ENCODE results near the gene DNAH17. TPM values are rescaled to one million over a fixed set of nuclear protein-coding genes. Genes with fewer than 3 reads are reported as not detected.

Gene DNAH17
- total and polyA plus RNA-seq, 2 experiments from 2014 or later, result 0.64 TPM; not detected in 1

DNA sequence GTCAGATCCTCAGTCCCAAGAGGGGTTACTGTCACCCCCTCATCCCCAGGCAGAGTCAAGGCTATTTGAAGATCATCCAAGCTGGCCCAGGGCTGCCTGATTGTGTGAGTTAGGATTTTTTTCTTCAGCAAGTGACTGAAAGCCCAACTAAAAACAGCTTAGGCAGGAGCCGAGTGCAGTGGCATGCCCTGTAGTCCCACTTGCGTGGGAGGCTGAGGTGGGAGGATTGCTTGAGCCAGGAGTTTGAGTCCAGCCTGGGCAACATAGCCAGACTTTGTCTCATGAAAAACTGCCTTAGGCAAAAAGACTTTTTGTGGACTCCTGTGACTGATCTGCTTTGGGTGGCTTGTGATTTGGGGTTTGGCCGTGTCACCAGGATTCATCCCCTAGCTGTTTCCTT lies 178.8 kb downstream of the DNAH17 start:
- H3K36me3 ChIP-seq (ENCODE audit: low read depth), result peaks cover 15% of the 10 kb centered on the region; the same call in 1 of the 2 replicates
- H3K4me2 ChIP-seq (ENCODE audit: unreplicated experiment), result no peak overlapping the region
- no peak overlapping the region for H3K4me3 ChIP-seq
- H3F3A ChIP-seq (ENCODE audit: insufficient read depth), result no peaks in the 10 kb centered on the region
- H3K9me2 ChIP-seq (ENCODE audit: insufficient read depth), result no peaks in the 10 kb centered on the region
- WGBS, 2 experiments (ENCODE audit: low coverage in 1 of 2, low lambda C conversion rate in 2 of 2, missing lambda C conversion rate in 2 of 2), result 84 to 86% methylated on average over 3 of the region's 3 CpGs
- H4K20me1 ChIP-seq (ENCODE audit: insufficient read depth), result no peaks in the 10 kb centered on the region
- no peaks in the 10 kb centered on the region for H3K9me3 ChIP-seq (ENCODE audit: low read depth)
- no peak overlapping the region for H3K9ac ChIP-seq
- H3K79me2 ChIP-seq (ENCODE audit: insufficient read depth), result peaks cover 80% of the 10 kb centered on the region
- no peaks in the 10 kb centered on the region; the same call in 1 of the 2 replicates for H3K4me1 ChIP-seq (ENCODE audit: insufficient read depth)
- TF ChIP-seq EZH2 (IDR thresholded peaks at IDR 0.05; ENCODE audit: insufficient read depth, poor library complexity, severe bottlenecking) (no peak), EZH2phosphoT487 (IDR thresholded peaks at IDR 0.05; ENCODE audit: insufficient read depth, low read depth) (no peak)
- H3K27me3 ChIP-seq (replicated peaks; ENCODE audit: insufficient read depth), result no peaks in the 10 kb centered on the region
- in situ Hi-C loops (cut with MboI), result no loop called here
- H3K27ac ChIP-seq, result no peak overlapping the region
- no peak for DNase-seq
- no peak overlapping the region for H2AFZ ChIP-seq

DNA sequence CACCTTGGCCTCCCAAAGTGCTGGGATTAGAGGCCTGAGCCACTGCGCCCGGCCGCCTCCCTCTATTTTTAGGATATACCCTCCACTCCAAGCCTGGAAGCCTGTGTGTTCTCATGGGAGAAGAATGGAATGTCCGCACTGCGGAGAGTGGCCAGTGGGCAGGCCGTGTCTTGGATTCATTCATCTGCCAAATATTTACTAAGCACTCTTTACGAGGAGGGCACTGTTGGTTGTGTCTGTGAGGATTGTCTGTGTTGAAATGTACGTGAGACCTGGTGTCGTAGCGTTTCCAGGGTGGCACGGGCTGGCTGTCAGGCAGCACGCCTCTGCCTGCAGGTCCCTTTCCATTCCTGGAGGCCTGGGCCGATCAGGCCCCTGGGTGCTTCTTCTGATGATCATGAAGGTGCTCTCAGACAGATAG lies 179.5 kb downstream of the DNAH17 start:
- H3K4me3 ChIP-seq, result no peak overlapping the region
- H3F3A ChIP-seq (ENCODE audit: insufficient read depth), result peaks cover 2% of the 10 kb centered on the region; the same call in 1 of the 2 replicates
- H3K9ac ChIP-seq, result no peak overlapping the region
- H2AFZ ChIP-seq, result no peak overlapping the region
- no peak overlapping the region for H3K4me2 ChIP-seq (ENCODE audit: unreplicated experiment)
- no peaks in the 10 kb centered on the region for H3K9me3 ChIP-seq (ENCODE audit: low read depth)
- H3K27ac ChIP-seq, result no peak overlapping the region
- H3K9me2 ChIP-seq (ENCODE audit: insufficient read depth), result no peaks in the 10 kb centered on the region
- in situ Hi-C loops (cut with MboI), result no loop called here
- no peaks in the 10 kb centered on the region for H4K20me1 ChIP-seq (ENCODE audit: insufficient read depth)
- 76 to 79% methylated on average over 13 of the region's 13 CpGs for WGBS, 2 experiments (ENCODE audit: low coverage in 1 of 2, low lambda C conversion rate in 2 of 2, missing lambda C conversion rate in 2 of 2)
- peaks cover 15% of the 10 kb centered on the region; the same call in 1 of the 2 replicates for H3K36me3 ChIP-seq (ENCODE audit: low read depth)
- no peaks in the 10 kb centered on the region for H3K27me3 ChIP-seq (replicated peaks; ENCODE audit: insufficient read depth)
- H3K4me1 ChIP-seq (ENCODE audit: insufficient read depth), result peaks cover 1% of the 10 kb centered on the region; the same call in 1 of the 2 replicates
- H3K79me2 ChIP-seq (ENCODE audit: insufficient read depth), result peaks cover 81% of the 10 kb centered on the region
- no peak for TF ChIP-seq EZH2 (IDR thresholded peaks at IDR 0.05; ENCODE audit: insufficient read depth, poor library complexity, severe bottlenecking)
- TF ChIP-seq EZH2phosphoT487 (IDR thresholded peaks at IDR 0.05; ENCODE audit: insufficient read depth, low read depth), result no peak
- peak; percentile 54 for DNase-seq

DNA sequence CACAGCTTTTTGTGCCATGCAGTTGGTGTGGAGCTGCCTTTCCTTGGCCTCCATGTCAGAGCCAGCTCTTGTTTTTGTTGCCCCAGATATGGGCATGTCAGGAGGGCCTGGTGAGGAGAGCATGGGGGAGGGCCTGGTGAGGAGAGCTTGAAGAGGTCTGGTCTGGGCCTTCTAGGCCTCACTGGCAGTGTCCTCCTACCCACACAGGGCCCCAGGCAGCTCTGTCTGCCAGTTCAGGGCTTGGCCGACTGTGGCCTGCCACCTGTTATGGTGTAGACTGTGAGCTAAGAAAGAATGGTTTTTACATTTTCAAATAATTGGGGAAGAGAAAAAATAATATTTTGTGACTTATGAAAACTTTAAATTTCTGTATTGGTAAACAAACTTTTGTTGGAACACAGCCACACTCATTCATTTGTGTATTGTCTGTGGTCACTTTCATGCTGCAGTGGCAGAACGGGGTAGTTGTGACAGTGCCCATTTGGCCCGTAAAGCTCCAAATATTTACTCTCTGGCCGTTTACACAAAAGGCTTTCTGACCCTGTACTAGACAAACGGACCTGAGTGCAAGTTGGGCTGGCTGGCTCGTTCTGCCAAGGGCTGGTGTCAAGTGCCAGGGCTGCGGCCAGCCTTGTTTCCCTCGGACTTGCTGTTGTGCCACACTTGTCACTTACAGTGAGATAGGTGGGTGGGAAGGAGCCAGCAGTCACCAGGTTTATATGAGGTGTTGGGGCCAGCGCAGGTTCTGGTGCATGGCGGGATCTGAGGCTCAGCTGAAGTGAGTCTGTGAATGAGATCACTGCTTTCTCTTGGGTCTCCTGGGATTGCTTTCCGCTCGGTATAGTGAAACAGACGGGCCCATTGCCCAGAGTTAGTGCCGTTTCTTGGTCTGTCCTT lies 180.5 kb downstream of the DNAH17 start:
- H3K9ac ChIP-seq, result no peak overlapping the region
- 77 to 81% methylated on average over 14 of the region's 14 CpGs for WGBS, 2 experiments (ENCODE audit: low coverage in 1 of 2, low lambda C conversion rate in 2 of 2, missing lambda C conversion rate in 2 of 2)
- peaks cover 12% of the 10 kb centered on the region for H3F3A ChIP-seq (ENCODE audit: insufficient read depth)
- peaks cover 88% of the 10 kb centered on the region for H3K79me2 ChIP-seq (ENCODE audit: insufficient read depth)
- no peak overlapping the region for H3K27ac ChIP-seq
- no peaks in the 10 kb centered on the region for H3K9me3 ChIP-seq (ENCODE audit: low read depth)
- DNase-seq, result no peak
- no peaks in the 10 kb centered on the region for H3K9me2 ChIP-seq (ENCODE audit: insufficient read depth)
- H3K27me3 ChIP-seq (replicated peaks; ENCODE audit: insufficient read depth), result no peaks in the 10 kb centered on the region
- no peaks in the 10 kb centered on the region for H4K20me1 ChIP-seq (ENCODE audit: insufficient read depth)
- H3K4me1 ChIP-seq (ENCODE audit: insufficient read depth), result peaks cover 11% of the 10 kb centered on the region
- H3K36me3 ChIP-seq (ENCODE audit: low read depth), result peaks cover 15% of the 10 kb centered on the region; the same call in 1 of the 2 replicates
- in situ Hi-C loops (cut with MboI), result no loop called here
- H2AFZ ChIP-seq, result no peak overlapping the region
- TF ChIP-seq EZH2 (IDR thresholded peaks at IDR 0.05; ENCODE audit: insufficient read depth, poor library complexity, severe bottlenecking), result no peak
- TF ChIP-seq EZH2phosphoT487 (IDR thresholded peaks at IDR 0.05; ENCODE audit: insufficient read depth, low read depth), result no peak
- H3K4me3 ChIP-seq, result no peak overlapping the region
- H3K4me2 ChIP-seq (ENCODE audit: unreplicated experiment), result no peak overlapping the region

DNA sequence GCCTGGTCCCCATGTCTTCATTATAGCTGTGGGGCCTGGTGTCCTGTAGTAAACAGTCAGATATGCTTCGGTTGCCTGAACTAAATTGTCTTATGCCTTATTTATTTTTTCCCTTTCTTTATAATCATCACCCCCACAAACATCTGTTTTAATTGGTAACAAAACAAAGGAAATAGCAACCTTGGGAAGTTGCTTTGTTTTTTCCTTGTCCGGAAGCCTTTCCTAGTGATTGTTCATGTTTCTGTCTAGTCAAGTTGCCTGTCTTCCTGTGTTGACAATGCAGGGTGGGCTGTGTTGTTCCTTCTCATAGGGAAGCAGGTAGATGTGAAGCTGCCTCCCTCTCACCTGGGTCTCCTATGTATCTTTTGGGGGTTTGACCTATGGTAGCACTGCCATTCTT lies 182.0 kb downstream of the DNAH17 start:
- Histone ChIP-seq H3K79me2 (ENCODE audit: insufficient read depth) (peaks cover 96% of the 10 kb centered on the region), H3K9me3 (ENCODE audit: low read depth) (no peaks in the 10 kb centered on the region), H2AFZ (no peak overlapping the region), H3K27me3 (replicated peaks; ENCODE audit: insufficient read depth) (no peaks in the 10 kb centered on the region), H3K27ac (no peak overlapping the region), H3K4me2 (ENCODE audit: unreplicated experiment) (no peak overlapping the region), H3K9ac (no peak overlapping the region), H3K9me2 (ENCODE audit: insufficient read depth) (no peaks in the 10 kb centered on the region), H4K20me1 (ENCODE audit: insufficient read depth) (no peaks in the 10 kb centered on the region), H3K36me3 (ENCODE audit: low read depth) (peaks cover 15% of the 10 kb centered on the region; the same call in 1 of the 2 replicates), H3K4me1 (ENCODE audit: insufficient read depth) (peaks cover 25% of the 10 kb centered on the region), H3K4me3 (no peak overlapping the region), H3F3A (ENCODE audit: insufficient read depth) (peaks cover 23% of the 10 kb centered on the region)
- TF ChIP-seq EZH2 (IDR thresholded peaks at IDR 0.05; ENCODE audit: insufficient read depth, poor library complexity, severe bottlenecking), result no peak
- TF ChIP-seq EZH2phosphoT487 (IDR thresholded peaks at IDR 0.05; ENCODE audit: insufficient read depth, low read depth), result no peak
- in situ Hi-C loops (cut with MboI), result no loop called here
- WGBS, 2 experiments (ENCODE audit: low coverage in 1 of 2, low lambda C conversion rate in 2 of 2, missing lambda C conversion rate in 2 of 2), result 94 to 100% methylated on average over 2 of the region's 2 CpGs
- DNase-seq, result no peak
